Ovary (tissue), 9 donors: ENCODE results near the gene DCHS2. TPM values are rescaled to one million over a fixed set of nuclear protein-coding genes. Genes with fewer than 3 reads are reported as not detected.

ENCODE experiments used
- DNase-seq, 5 donors: peaks; one replicate each; pipeline ENCODE4 v3.0.0-alpha.2; 2019 to 2020
- H3K27ac ChIP-seq, 2 donors: fragments of 200-600 bp; one replicate each; pipeline versions ENCODE4 v1.5.1 to v1.8.0; 2019 to 2022
- H3K27me3 ChIP-seq: fragments of 200-600 bp; one replicate; pipeline ENCODE4 v1.8.0; 2022
- H3K36me3 ChIP-seq: fragments of 200-600 bp; sonication (generic); one replicate; pipeline ENCODE4 v1.5.1; 2019
- H3K4me1 ChIP-seq: one replicate; pipeline ENCODE4 v1.8.1; 2013; ENCODE audit warnings: mild to moderate bottlenecking, moderate library complexity; ENCODE audit not compliant: insufficient read depth
- H3K4me3 ChIP-seq: fragments of 200-600 bp; sonication (generic); one replicate; pipeline ENCODE4 v1.5.1; 2017
- H3K9me3 ChIP-seq, 2 donors: fragments of 200-600 bp in 1 of 2; sonication (generic) in 1 of 2; one replicate each; pipeline versions ENCODE4 v1.5.1 to v1.8.1; 2013 to 2019; ENCODE audit warnings: mild to moderate bottlenecking in 1 of 2, moderate library complexity in 1 of 2
- EP300 ChIP-seq: sonication (generic); formaldehyde crosslinking; IDR thresholded peaks from one replicate; pipeline ENCODE4 v1.6.1; 2017; ENCODE audit warnings: antibody characterized with exemption
- POLR2A ChIP-seq: fragments of 450-650 bp; IDR thresholded peaks from one replicate; pipeline ENCODE4 v1.6.1; 2017; ENCODE audit warnings: antibody characterized with exemption, mild to moderate bottlenecking, moderate library complexity
- WGBS, 3 donors: extraction: QIAGEN DNeasy Blood & Tissue Kit in 1 of 3; methylation state at CpG; one replicate each; pipeline versions ENCODE4 v1.1.5 to v1.1.7; 2013 to 2017; 5-methylcytosine and 5-hydroxymethylcytosine counted together
- intact Hi-C, 4 donors: fragments of 100-400 bp; cut with DNase I; formaldehyde crosslinking; loops; one replicate each; pipeline versions ENCODE4 v1.11.0 to v1.15.1; 2022 to 2023
- polyA plus RNA-seq, 2 donors: library from polyadenylated mRNA; stranded (reverse); fragments of 200-250 nt in 1 of 2; fragments of 350-450 nt in 1 of 2; fragmentation: Illumina TruSeq in 1 of 2; extraction: RNeasy Lipid Tissue Mini Kit (QIAGEN cat#74804) in 1 of 2; gene quantifications; one replicate each; pipeline ENCODE4 v1.2.3, GENCODE V29; 2013 to 2014
- total RNA-seq, 7 donors: library from RNA; depleted of rRNA in 2 of 7; stranded (reverse); fragments of >200 nt in 2 of 7; fragmentation: NEBNext Ultra II Directional in 3 of 7; extraction: Animal tissue kit (Norgen Biotek cat#: 25700) in 3 of 7; gene quantifications; one replicate each; pipeline versions ENCODE4 v1.1.0 to v1.2.4, GENCODE V29; 2016 to 2023
- TF ChIP-seq, protein P1 (sequence below), 3 donors: fragments of 450-650 bp in 2 of 3; fragments of 200-600 bp in 1 of 3; IDR thresholded peaks; one replicate each; pipeline versions ENCODE4 v1.5.1 to v1.8.0; 2016 to 2022; ENCODE audit warnings: antibody characterized with exemption in 3 of 3, mild to moderate bottlenecking in 1 of 3
- donor health status: DM: no; HTN: no; CAD: no; lungs with moderate emphysema.
- donor health status: DM: no; HTN: no; CAD: no.
- donor health status: Bipolar disorder and iron deficiency.
- donor health status: DM: yes; HTN: yes; CAD: no.
- donor health status: DM: no; HTN: no; CAD: no.
- donor health status: DM: yes; HTN: yes; CAD: no.

Gene DCHS2
- total and polyA plus RNA-seq, 9 donors: 0.68 to 8.7 (median 2.6) TPM

DNA sequence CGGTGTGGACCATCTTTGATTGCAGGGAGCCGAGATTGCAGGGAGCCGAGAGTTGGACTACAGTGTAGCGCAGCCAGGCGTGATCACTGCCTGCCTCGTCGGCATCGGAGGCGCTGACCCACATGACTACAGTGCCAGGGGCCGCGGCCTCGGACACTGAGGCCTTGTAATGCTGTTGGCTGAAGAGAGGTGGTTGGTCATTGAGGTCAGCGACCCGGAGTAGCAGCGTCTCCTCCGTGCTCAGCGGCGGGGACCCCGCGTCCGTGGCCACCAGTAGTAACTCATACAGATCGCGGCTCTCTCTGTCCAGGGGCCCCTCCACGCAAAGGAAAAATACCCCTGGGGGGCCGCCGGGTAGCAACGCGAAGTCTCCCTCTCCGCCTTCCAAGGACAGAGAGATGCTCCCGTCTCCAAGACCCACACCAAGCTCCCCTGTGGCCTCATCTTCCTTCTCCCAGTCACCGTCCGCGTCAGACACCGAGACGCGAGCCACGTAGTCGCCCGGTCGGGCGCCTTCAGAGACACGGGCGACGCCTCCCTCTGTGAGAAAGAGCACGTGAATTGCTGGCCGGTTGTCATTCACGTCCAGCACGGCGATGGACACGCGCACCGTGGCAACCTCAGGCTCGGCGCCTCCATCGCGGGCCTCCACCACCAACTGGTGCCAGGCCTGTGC is 1.9 kb downstream of the DCHS2 start:
- H3K4me1 ChIP-seq: peaks cover 8% of the 10 kb centered on the region
- DNase-seq: no peak
- no peak for TF ChIP-seq EP300
- TF ChIP-seq, protein P1, sequence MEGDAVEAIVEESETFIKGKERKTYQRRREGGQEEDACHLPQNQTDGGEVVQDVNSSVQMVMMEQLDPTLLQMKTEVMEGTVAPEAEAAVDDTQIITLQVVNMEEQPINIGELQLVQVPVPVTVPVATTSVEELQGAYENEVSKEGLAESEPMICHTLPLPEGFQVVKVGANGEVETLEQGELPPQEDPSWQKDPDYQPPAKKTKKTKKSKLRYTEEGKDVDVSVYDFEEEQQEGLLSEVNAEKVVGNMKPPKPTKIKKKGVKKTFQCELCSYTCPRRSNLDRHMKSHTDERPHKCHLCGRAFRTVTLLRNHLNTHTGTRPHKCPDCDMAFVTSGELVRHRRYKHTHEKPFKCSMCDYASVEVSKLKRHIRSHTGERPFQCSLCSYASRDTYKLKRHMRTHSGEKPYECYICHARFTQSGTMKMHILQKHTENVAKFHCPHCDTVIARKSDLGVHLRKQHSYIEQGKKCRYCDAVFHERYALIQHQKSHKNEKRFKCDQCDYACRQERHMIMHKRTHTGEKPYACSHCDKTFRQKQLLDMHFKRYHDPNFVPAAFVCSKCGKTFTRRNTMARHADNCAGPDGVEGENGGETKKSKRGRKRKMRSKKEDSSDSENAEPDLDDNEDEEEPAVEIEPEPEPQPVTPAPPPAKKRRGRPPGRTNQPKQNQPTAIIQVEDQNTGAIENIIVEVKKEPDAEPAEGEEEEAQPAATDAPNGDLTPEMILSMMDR (IDR thresholded peaks at IDR 0.05): no peak
- TF ChIP-seq POLR2A: no peak
- WGBS, 3 donors: 57 to 61% (median 61%) methylated on average over 46 to 56 of the region's 56 CpGs
- no peak overlapping the region for H3K27ac ChIP-seq
- intact Hi-C loops: loop anchor here in 2 of 4 donors (10.0 kb wide), 2 partner anchors 85 to 155 kb away; no protein-coding TSS in a partner anchor
- H3K4me3 ChIP-seq: peak overlapping the region; percentile 49
- H3K9me3 ChIP-seq: no peaks in the 10 kb centered on the region
- H3K36me3 ChIP-seq: no peaks in the 10 kb centered on the region
- H3K27me3 ChIP-seq: no peaks in the 10 kb centered on the region

DNA sequence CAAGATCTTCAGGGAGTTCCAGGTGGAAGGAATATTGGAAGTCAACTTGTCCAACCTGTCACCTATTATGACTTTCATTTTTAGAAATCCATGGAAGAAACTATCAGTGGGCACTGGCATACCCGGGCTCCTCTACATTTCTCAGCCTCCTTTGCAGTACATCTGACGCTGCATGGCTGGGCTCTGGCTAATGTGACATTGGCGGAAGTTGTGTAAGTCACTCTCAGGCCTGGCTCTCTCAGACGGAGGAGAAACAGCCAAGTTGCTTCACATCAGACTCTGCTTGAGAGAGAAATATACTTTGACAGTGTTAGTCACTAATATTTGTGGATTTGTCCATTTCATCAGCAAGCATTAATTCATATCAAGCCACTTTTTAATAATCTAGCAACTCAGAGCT is 4.5 kb downstream of the DCHS2 start:
- 88 to 92% (median 91%) methylated on average over 4 of the region's 4 CpGs for WGBS, 3 donors
- intact Hi-C loops: no loop called here
- Histone ChIP-seq H3K36me3 (no peaks in the 10 kb centered on the region), H3K9me3 (no peaks in the 10 kb centered on the region), H3K4me1 (peaks cover 8% of the 10 kb centered on the region), H3K27ac (no peak overlapping the region), H3K4me3 (no peak overlapping the region), H3K27me3 (no peaks in the 10 kb centered on the region)
- no peak for DNase-seq
- TF ChIP-seq, protein P1 (IDR thresholded peaks at IDR 0.05): no peak
- TF ChIP-seq POLR2A (no peak), EP300 (no peak)

DNA sequence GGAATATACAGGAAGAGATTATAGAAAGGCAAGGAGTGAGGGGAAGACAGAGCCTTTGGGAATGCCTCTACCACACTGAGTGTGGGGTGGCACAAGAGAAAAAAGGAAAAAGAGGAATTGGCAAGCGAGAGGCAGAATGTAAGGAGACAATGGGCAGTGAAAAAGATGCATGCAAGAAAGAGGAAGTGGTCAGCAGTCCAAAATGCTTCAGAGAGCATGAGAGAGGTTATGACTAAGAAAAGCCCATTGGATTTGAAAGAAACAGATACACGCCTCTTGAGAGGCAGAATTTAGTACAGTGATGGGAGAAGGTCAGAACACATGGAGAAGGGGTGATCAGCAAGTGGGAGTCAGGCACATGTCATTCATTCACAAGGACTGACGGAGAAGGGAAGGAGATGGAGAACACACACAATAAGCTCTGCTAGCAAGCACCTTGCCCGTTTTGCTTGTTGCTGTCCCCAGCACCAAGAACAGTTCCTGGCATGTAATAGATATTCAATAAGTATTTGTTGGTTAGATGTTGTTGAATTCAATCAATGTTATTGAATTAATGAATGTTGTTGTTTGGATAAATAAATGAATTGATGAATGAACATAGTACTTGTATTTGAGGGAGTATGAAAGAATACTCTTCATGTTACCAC is 6.3 kb downstream of the DCHS2 start:
- intact Hi-C loops: no loop called here
- TF ChIP-seq EP300 (no peak), POLR2A (no peak)
- TF ChIP-seq, protein P1 (IDR thresholded peaks at IDR 0.05): no peak
- Histone ChIP-seq H3K4me3 (no peak overlapping the region), H3K36me3 (no peaks in the 10 kb centered on the region), H3K9me3 (no peaks in the 10 kb centered on the region), H3K27me3 (no peaks in the 10 kb centered on the region), H3K4me1 (no peaks in the 10 kb centered on the region), H3K27ac (no peak overlapping the region)
- 70 to 76% (median 71%) methylated on average over 4 of the region's 4 CpGs for WGBS, 3 donors
- DNase-seq: no peak

DNA sequence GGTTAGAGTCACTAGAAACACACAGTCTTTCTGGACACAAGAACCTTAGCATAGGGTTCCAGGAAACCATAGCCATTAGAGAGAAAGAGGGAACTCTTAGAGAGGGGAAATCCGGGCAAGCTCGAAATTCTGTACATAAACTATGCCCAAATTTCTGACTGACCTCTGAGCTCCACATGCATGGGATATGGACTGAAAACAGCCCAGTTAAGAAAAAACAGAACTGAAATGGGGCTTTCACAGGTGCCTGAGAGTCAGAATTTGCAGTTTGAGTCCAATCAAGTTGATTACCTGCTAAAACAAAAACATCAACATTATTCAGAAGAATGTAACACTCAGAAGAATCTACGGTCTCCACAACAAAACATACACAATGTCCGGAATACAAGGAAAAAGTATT is 13.1 kb downstream of the DCHS2 start:
- intact Hi-C loops: no loop called here
- 90 to 95% (median 93%) methylated on average over 4 of the region's 4 CpGs for WGBS, 3 donors
- Histone ChIP-seq H3K9me3 (no peaks in the 10 kb centered on the region), H3K36me3 (no peaks in the 10 kb centered on the region), H3K4me1 (no peaks in the 10 kb centered on the region), H3K27ac (no peak overlapping the region), H3K27me3 (no peaks in the 10 kb centered on the region), H3K4me3 (no peak overlapping the region)
- TF ChIP-seq EP300 (no peak), POLR2A (no peak)
- TF ChIP-seq, protein P1 (IDR thresholded peaks at IDR 0.05): no peak
- no peak for DNase-seq
